HG02970 (cell line): ENCODE results near the gene MAP2K1.
"Not testable (repeated sequence)": the region's sequence is repeated elsewhere in the genome, so short reads cannot be mapped to it uniquely, and the experiment has no call there.

Source experiments
- ATAC-seq: cut with Tn5 transposase; IDR thresholded peaks from one replicate; pipeline ENCODE4 v1.9.1; 2021; ENCODE audit warnings: mild to moderate bottlenecking, moderate library complexity, moderate number of reproducible peaks; ENCODE audit not compliant: unreplicated experiment, low FRiP score

Gene MAP2K1

GRCh38 chr15:66419471-66419870, 32.8 kb downstream of the MAP2K1 start:
- ATAC-seq = no peak

- ATAC-seq = no peak
Observed at GRCh38 chr15:66422347-66422746, 35.6 kb downstream of the MAP2K1 start.

GRCh38 chr15:66423149-66423548, 36.4 kb downstream of the MAP2K1 start:
- no peak for ATAC-seq

GRCh38 chr15:66424963-66425612, 38.4 kb downstream of the MAP2K1 start:
- no peak for ATAC-seq

GRCh38 chr15:66425837-66426236, 39.1 kb downstream of the MAP2K1 start:
- ATAC-seq = no peak

GRCh38 chr15:66429117-66429516, 42.4 kb downstream of the MAP2K1 start:
- ATAC-seq = no peak

- ATAC-seq = no peak
Observed at GRCh38 chr15:66429546-66429945, 42.8 kb downstream of the MAP2K1 start.

- ATAC-seq = no peak
Observed at GRCh38 chr15:66430627-66431255, 44.0 kb downstream of the MAP2K1 start.

- no peak for ATAC-seq
Observed at GRCh38 chr15:66433726-66434125, 47.0 kb downstream of the MAP2K1 start.

GRCh38 chr15:66440501-66440900, 53.8 kb downstream of the MAP2K1 start:
- no peak for ATAC-seq

- no peak for ATAC-seq
Observed at GRCh38 chr15:66452420-66452819, 65.7 kb downstream of the MAP2K1 start.

- ATAC-seq = no peak
Observed at GRCh38 chr15:66452971-66453580, 66.4 kb downstream of the MAP2K1 start.

- ATAC-seq = no peak
Observed at GRCh38 chr15:66454143-66454542, 67.4 kb downstream of the MAP2K1 start.

- ATAC-seq = no peak
Observed at GRCh38 chr15:66456211-66456610, 69.5 kb downstream of the MAP2K1 start.

GRCh38 chr15:66459818-66460615, 73.3 kb downstream of the MAP2K1 start:
- ATAC-seq = no peak

GRCh38 chr15:66461294-66461693, 74.6 kb downstream of the MAP2K1 start:
- not testable (repeated sequence) for ATAC-seq

GRCh38 chr15:66461917-66462316, 75.2 kb downstream of the MAP2K1 start:
- no peak for ATAC-seq

GRCh38 chr15:66462627-66463026, 75.9 kb downstream of the MAP2K1 start:
- ATAC-seq = no peak

GRCh38 chr15:66465294-66465693, 78.6 kb downstream of the MAP2K1 start:
- not testable (repeated sequence) for ATAC-seq

- not testable (repeated sequence) for ATAC-seq
Observed at GRCh38 chr15:66467162-66468040, 80.7 kb downstream of the MAP2K1 start.
